KMS-11 (cell line): ENCODE data around the gene CYBC1.

ENCODE experiments used
- H2AFZ ChIP-seq: fragments of 200-600 bp; sonication (generic); 2 replicates; pipeline ENCODE4 v1.6.1; 2016; ENCODE audit warnings: antibody characterized with exemption, mixed run types, low read depth
- H3K27ac ChIP-seq: fragments of 200-600 bp; sonication (generic); 2 replicates; pipeline ENCODE4 v1.6.1; 2016; ENCODE audit warnings: mild to moderate bottlenecking, mixed run types
- H3K27me3 ChIP-seq: fragments of 200-600 bp; sonication (generic); 2 replicates; pipeline ENCODE4 v1.6.1; 2017; ENCODE audit warnings: mild to moderate bottlenecking, low read depth, mixed run types, moderate library complexity; ENCODE audit not compliant: insufficient read depth
- H3K36me3 ChIP-seq: fragments of 200-600 bp; sonication (generic); 2 replicates; pipeline ENCODE4 v1.6.1; 2017; ENCODE audit warnings: mild to moderate bottlenecking, mixed run types; ENCODE audit not compliant: insufficient read depth
- H3K4me1 ChIP-seq: fragments of 200-600 bp; sonication (generic); 2 replicates; pipeline ENCODE4 v1.6.1; 2016; ENCODE audit warnings: mild to moderate bottlenecking, low read depth, mixed run types; ENCODE audit not compliant: poor library complexity, severe bottlenecking
- H3K4me2 ChIP-seq: fragments of 200-600 bp; sonication (generic); 2 replicates; pipeline ENCODE4 v1.7.0; 2016; ENCODE audit warnings: mild to moderate bottlenecking, mixed run types
- H3K4me3 ChIP-seq: fragments of 200-600 bp; sonication (generic); IDR thresholded peaks from 2 replicates; pipeline ENCODE4 v1.6.1; 2017; ENCODE audit warnings: low read depth, low read length, mixed read lengths; ENCODE audit not compliant: insufficient read depth
- H3K79me2 ChIP-seq: fragments of 200-600 bp; sonication (generic); 2 replicates; pipeline ENCODE4 v1.6.1; 2016; ENCODE audit warnings: low read depth, mixed run types; ENCODE audit not compliant: insufficient read depth
- H3K9ac ChIP-seq: fragments of 200-600 bp; sonication (generic); 2 replicates; pipeline ENCODE4 v1.6.1; 2016; ENCODE audit warnings: mild to moderate bottlenecking, mixed run types
- H4K20me1 ChIP-seq: fragments of 200-600 bp; sonication (generic); 2 replicates; pipeline ENCODE4 v1.6.1; 2016; ENCODE audit warnings: mild to moderate bottlenecking, mixed run types; ENCODE audit not compliant: insufficient read depth
- TF ChIP-seq, protein P1 (sequence below): fragments of 200-600 bp; sonication (generic); conservative IDR thresholded peaks from 2 replicates; pipeline ENCODE4 v1.6.1; 2017; ENCODE audit warnings: low read depth, mild to moderate bottlenecking, antibody characterized with exemption, low read length, moderate library complexity, mixed read lengths

CYBC1 gene

DNA sequence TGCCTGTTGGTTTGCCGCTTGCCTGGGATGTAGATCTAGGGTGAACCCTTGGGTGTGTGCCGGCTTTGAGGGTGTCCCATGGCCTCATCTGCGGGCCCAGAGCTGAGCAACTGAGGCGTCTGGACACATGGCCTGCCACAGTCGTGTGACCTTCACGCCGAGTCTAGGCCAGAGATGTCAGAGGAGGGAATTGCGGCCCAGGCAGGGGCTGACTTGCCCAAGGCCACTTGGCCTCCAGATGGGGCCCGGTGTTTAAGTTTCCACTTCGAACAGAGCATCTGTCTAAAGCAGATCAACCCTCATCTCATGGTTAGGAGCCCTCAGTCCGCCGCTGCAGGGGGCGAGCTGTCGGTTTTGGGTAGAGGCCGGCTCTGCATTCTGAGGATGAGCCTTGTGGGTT, 41.0 kb upstream of the CYBC1 start:
- Histone ChIP-seq H3K9ac (no peak overlapping the region), H2AFZ (no peak overlapping the region), H3K27me3 (no peaks in the 10 kb centered on the region), H3K36me3 (no peaks in the 10 kb centered on the region), H3K4me3 (no peak overlapping the region), H3K79me2 (no peaks in the 10 kb centered on the region), H4K20me1 (no peaks in the 10 kb centered on the region), H3K4me1 (peaks cover 44% of the 10 kb centered on the region), H3K4me2 (no peak overlapping the region), H3K27ac (no peak overlapping the region)
- TF ChIP-seq, protein P1, sequence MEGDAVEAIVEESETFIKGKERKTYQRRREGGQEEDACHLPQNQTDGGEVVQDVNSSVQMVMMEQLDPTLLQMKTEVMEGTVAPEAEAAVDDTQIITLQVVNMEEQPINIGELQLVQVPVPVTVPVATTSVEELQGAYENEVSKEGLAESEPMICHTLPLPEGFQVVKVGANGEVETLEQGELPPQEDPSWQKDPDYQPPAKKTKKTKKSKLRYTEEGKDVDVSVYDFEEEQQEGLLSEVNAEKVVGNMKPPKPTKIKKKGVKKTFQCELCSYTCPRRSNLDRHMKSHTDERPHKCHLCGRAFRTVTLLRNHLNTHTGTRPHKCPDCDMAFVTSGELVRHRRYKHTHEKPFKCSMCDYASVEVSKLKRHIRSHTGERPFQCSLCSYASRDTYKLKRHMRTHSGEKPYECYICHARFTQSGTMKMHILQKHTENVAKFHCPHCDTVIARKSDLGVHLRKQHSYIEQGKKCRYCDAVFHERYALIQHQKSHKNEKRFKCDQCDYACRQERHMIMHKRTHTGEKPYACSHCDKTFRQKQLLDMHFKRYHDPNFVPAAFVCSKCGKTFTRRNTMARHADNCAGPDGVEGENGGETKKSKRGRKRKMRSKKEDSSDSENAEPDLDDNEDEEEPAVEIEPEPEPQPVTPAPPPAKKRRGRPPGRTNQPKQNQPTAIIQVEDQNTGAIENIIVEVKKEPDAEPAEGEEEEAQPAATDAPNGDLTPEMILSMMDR: no peak

DNA sequence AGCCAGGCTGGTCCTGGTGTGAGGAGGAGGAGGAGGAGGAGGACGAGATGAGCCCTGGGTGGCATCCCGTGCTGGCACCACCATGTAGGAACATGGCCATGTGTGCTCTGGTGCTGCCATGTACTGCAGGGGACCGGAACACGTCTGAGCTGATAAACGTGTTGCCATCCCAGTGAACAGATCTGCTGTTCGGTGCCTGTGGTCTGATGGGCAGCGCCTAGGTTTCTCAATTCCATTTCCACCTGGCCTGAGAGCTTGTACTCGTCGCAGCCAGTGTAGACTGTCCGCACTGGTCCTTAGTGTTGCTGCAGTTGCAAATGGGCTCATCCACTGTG, 40.6 kb upstream of the CYBC1 start:
- peaks cover 43% of the 10 kb centered on the region for H3K4me1 ChIP-seq
- H3K27me3 ChIP-seq: no peaks in the 10 kb centered on the region
- TF ChIP-seq, protein P1: no peak
- no peak overlapping the region for H3K27ac ChIP-seq
- H3K9ac ChIP-seq: no peak overlapping the region
- H3K4me3 ChIP-seq: no peak overlapping the region
- H4K20me1 ChIP-seq: no peaks in the 10 kb centered on the region
- H3K79me2 ChIP-seq: no peaks in the 10 kb centered on the region
- no peak overlapping the region for H2AFZ ChIP-seq
- H3K4me2 ChIP-seq: no peak overlapping the region
- no peaks in the 10 kb centered on the region for H3K36me3 ChIP-seq

DNA sequence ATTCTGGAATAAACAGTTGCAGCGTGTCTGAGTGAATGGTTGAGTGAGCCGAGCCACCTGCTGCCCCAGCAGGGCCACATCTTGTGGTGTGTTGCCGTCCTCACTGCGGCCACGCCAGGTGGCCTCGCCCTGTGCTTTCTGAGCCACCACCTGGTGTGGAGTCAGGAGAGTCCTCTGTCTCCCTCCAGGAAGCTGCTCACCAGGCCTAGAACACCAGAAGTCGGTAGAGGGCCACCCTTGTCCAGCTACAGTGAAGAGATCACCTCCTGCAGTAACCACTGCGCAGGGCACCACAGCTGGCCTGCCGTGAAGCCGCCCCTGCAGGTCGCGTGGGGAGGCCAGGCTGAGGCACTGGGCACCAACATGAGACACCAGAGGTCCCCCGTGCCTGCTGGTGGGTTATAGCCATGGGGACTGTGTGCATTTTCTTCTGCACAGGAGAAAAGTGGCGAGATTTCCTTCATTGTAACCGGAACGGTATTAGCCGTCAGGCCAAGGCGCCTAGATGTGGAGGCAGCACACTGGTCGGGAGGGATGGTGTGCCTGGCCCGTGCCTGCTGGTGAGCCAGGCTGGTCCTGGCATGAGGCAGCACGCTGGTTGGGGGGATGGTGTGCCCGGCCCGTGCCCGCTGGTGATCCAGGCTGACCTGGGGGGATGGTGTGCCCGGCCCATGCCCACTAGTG, 40.1 kb upstream of the CYBC1 start:
- TF ChIP-seq, protein P1: no peak
- no peak overlapping the region for H2AFZ ChIP-seq
- H3K4me3 ChIP-seq: no peak overlapping the region
- no peaks in the 10 kb centered on the region for H3K27me3 ChIP-seq
- H3K9ac ChIP-seq: no peak overlapping the region
- no peak overlapping the region for H3K4me2 ChIP-seq
- H4K20me1 ChIP-seq: no peaks in the 10 kb centered on the region
- H3K79me2 ChIP-seq: no peaks in the 10 kb centered on the region
- peaks cover 38% of the 10 kb centered on the region for H3K4me1 ChIP-seq
- H3K27ac ChIP-seq: no peak overlapping the region
- H3K36me3 ChIP-seq: no peaks in the 10 kb centered on the region

DNA sequence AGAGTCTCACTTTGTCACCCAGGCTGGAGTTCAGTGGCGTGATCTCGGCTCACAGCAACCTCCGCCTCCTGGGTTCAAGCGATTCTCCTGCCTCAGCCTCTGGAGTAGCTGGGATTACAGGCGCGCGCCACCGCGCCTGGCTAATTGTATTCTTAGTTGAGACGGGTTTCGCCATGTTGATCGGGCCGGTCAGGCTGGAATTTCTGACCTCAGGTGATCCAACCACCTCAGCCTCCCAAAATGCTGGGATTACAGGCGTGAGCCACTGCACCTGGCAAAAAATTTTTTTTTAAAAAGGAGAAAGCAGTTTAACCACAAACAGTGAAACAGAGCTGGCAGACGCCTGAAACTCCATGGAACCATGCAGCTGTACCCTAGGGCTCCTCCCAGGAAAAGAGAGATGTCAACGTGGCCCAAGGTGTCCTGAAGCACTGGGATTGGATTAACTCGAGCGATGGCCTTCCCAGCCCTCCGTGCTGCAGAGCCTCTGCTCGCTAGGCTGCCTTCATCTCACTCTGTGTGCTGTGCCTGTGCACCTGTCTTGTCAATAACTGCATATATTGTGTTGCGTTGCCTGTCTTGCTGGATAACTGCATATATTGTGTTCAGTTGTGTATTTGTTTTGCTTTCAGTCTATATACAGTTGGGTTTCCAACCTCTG, 39.4 kb upstream of the CYBC1 start:
- no peaks in the 10 kb centered on the region for H3K36me3 ChIP-seq
- no peak overlapping the region for H3K4me3 ChIP-seq
- H3K27ac ChIP-seq: no peak overlapping the region
- H3K4me1 ChIP-seq: peaks cover 32% of the 10 kb centered on the region
- no peaks in the 10 kb centered on the region for H3K27me3 ChIP-seq
- no peak overlapping the region for H3K4me2 ChIP-seq
- no peaks in the 10 kb centered on the region for H4K20me1 ChIP-seq
- H3K79me2 ChIP-seq: no peaks in the 10 kb centered on the region
- TF ChIP-seq, protein P1: no peak
- H3K9ac ChIP-seq: no peak overlapping the region
- H2AFZ ChIP-seq: no peak overlapping the region
